HUES48 (cell line): ENCODE results near the gene OR1E2.
"Not testable (repeated sequence)": the region's sequence is repeated elsewhere in the genome, so short reads cannot be mapped to it uniquely, and the experiment has no call there.

Experiments
- H3K27ac ChIP-seq: one replicate; pipeline ENCODE4 v1.7.0; 2013; ENCODE audit warnings: low read depth, low read length, inconsistent platforms
- H3K27me3 ChIP-seq: 2 replicates; pipeline ENCODE4 v1.6.1; 2013; ENCODE audit warnings: mild to moderate bottlenecking, low read length; ENCODE audit not compliant: control insufficient read depth, insufficient read depth
- H3K36me3 ChIP-seq: 2 replicates; pipeline ENCODE4 v1.6.1; 2013; ENCODE audit warnings: low read length; ENCODE audit not compliant: control insufficient read depth, insufficient read depth
- H3K4me1 ChIP-seq: 2 replicates; pipeline ENCODE4 v1.6.1; 2013; ENCODE audit warnings: mild to moderate bottlenecking, low read length; ENCODE audit not compliant: control insufficient read depth, insufficient read depth
- H3K4me3 ChIP-seq: 2 replicates; pipeline ENCODE4 v1.5.1; 2013; ENCODE audit warnings: mild to moderate bottlenecking, low read depth, low read length
- H3K9ac ChIP-seq: 2 replicates; pipeline ENCODE4 v1.6.1; 2013; ENCODE audit warnings: mild to moderate bottlenecking, low read depth, low read length, moderate library complexity
- H3K9me3 ChIP-seq: 2 replicates; pipeline ENCODE4 v1.6.1; 2013; ENCODE audit warnings: low read length; ENCODE audit not compliant: control insufficient read depth, insufficient read depth

OR1E2 gene

DNA sequence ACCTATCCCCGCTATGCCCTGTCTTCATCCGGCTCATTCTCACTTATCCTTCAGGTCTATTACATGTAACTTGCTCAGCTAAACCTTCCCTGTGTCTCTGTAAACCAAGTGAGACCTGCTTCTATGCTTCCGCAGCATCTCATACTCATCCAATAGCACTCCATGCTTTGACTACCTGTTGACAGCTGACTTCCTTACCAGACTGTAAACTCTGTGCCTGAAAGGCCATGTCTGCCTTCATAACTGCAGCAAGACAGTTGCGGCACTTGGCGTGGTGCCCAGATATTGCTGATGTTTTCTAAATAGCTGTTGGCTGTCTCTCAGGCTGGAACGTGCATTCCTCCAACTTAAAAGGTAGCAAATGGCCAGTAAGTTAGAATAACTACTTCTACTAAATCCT lies 33.6 kb downstream of the OR1E2 start:
- H3K4me3 ChIP-seq, result no peak overlapping the region
- peaks cover 62% of the 10 kb centered on the region for H3K9me3 ChIP-seq
- H3K27ac ChIP-seq, result no peak overlapping the region
- no peak overlapping the region for H3K9ac ChIP-seq
- H3K27me3 ChIP-seq, result no peaks in the 10 kb centered on the region
- no peaks in the 10 kb centered on the region for H3K4me1 ChIP-seq
- no peaks in the 10 kb centered on the region for H3K36me3 ChIP-seq

DNA sequence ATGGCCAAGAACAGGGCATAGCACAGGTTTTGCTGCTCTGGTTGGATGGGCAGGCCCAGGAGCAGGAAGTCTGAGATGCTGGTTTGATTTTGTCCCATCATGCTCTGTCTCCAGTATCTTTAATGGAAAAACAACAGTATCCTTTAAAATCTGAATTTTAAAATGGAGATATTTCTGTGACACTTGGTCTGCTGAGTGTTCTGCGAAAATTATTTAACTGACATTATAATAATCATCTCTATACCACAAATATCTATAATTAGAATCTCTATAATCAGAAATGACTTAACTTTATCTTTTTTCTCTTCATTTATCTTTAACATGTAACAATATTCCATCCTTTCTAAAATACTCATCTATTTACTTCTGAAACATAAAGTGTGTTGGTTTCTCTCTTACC lies 35.3 kb downstream of the OR1E2 start, which contains the start of gene OR1E1:
TSS of gene OR1E1 (minus strand) at position 101 of the 400 bp plus-strand sequence. CDS start at position 101, 0 bp downstream.
- Histone ChIP-seq H3K27ac (no peak within 1 kb of the TSS), H3K4me1 (no peaks in the 10 kb centered on the region), H3K36me3 (no peaks in the 10 kb centered on the region), H3K9me3 (peaks cover 63% of the 10 kb centered on the region), H3K4me3 (no peak within 1 kb of the TSS), H3K9ac (no peak within 1 kb of the TSS), H3K27me3 (no peaks in the 10 kb centered on the region)

DNA sequence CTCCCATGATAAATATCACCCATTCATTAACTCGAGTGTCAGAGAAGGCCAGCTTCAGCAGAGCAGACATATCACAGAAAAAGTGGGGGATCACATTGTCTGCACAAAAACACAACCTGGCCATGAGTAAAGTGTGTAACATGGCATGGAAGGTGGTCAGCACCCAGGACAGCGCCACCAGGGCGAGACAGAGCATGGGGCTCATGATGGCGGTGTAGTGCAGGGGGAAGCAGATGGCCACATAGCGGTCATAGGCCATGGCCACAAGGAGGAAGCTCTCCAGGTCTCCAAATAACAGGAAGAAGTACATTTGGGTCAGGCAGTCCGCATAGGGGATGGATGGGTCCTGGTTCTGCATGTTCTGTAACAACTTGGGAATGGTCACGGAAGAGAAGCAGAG lies 35.8 kb downstream of the OR1E2 start:
- H3K4me3 ChIP-seq, H3K36me3 ChIP-seq, H3K9ac ChIP-seq, H3K27me3 ChIP-seq, H3K4me1 ChIP-seq, H3K27ac ChIP-seq: not testable (repeated sequence)
- H3K9me3 ChIP-seq, result peaks cover 58% of the 10 kb centered on the region

DNA sequence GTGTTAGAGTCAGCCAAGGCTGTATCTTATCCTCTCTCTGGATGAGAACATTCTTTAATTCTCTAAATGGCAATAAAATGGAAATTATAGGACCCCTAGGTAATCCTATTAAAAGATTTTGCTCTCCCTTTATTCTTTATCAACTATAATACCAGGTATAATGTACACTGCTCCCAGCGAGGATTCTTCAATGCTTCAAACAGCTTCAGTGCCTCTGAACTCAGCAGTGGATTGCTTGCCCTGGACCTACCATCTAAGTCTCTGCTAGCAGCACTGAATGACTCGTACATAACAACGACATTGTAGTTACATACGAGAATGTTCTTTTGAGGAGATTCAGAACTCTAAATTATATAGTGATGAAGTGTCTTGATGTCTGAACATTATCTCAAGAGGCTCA lies 43.9 kb downstream of the OR1E2 start:
- peaks cover 57% of the 10 kb centered on the region for H3K9me3 ChIP-seq

DNA sequence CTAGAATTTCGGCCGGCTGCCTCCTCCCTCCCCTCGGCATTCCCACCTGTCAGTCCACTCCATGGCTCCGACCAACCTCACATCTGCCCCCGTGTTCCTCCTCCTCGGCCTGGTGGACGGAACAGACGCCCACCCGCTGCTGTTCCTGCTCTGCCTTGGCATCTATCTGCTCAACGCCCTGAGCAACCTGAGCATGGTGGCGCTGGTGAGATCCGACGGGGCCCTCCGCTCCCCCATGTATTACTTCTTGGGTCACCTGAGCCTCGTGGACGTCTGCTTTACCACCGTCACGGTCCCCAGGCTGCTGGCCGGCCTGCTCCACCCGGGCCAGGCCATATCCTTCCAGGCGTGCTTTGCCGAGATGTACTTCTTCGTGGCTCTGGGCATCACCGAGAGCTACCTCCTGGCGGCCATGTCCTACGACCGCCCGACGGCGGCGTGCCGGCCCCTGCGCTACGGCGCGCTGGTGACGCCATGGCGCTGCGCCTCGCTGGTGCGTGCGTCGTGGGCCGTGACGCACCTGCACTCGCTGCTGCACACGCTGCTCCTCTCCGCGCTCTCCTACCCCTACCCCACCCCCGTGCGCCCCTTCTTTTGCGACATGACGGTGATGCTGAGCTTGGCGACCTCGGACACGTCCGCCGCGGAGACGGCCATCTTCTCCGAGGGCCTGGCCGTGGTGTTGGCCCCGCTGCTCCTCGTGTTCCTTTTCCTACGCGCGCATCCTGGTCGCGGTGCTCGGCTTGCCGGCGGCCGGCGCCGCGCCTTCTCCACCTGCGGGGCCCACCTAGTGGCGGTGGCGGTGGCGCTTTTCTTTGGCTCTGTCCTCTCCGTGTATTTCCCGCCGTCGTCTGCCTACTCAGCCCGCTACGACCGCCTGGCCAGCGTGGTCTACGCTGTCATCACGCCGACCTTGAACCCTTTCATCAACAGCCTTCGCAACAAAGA lies 47.5 kb downstream of the OR1E2 start, which contains the start of gene OR3A2:
TSS of gene OR3A2 (minus strand) at position 440 of the 948 bp plus-strand sequence.
- Histone ChIP-seq H3K36me3 (no peaks in the 10 kb centered on the region), H3K27me3 (no peaks in the 10 kb centered on the region), H3K27ac (no peak within 1 kb of the TSS), H3K4me3 (no peak within 1 kb of the TSS), H3K4me1 (no peaks in the 10 kb centered on the region), H3K9me3 (peaks cover 44% of the 10 kb centered on the region), H3K9ac (no peak within 1 kb of the TSS)

More for the DNA sequence above, 43.9 kb downstream of the OR1E2 start:
- H3K4me3 ChIP-seq, result no peak overlapping the region
- no peaks in the 10 kb centered on the region for H3K4me1 ChIP-seq
- no peak overlapping the region for H3K9ac ChIP-seq
- no peaks in the 10 kb centered on the region for H3K36me3 ChIP-seq
- H3K27ac ChIP-seq, result no peak overlapping the region
- H3K27me3 ChIP-seq, result no peaks in the 10 kb centered on the region
